Kidney epithelial cell (primary cell): ENCODE data around the gene BCOR. TPM values are rescaled to one million over a fixed set of nuclear protein-coding genes. Genes with fewer than 3 reads are reported as not detected.

Experiments used
- DNase-seq: peaks from one replicate; pipeline ENCODE4 v3.0.0-alpha.2; 2010; ENCODE audit warnings: low read depth
- H3K27me3 ChIP-seq: 2 replicates; pipeline ENCODE4 v1.6.0; 2011; ENCODE audit warnings: low read length; ENCODE audit not compliant: control insufficient read depth, insufficient read depth
- H3K36me3 ChIP-seq: 2 replicates; pipeline ENCODE4 v1.5.1; 2011; ENCODE audit warnings: low read length; ENCODE audit not compliant: control insufficient read depth, insufficient read depth
- H3K4me3 ChIP-seq: 2 replicates; pipeline ENCODE4 v1.5.1; 2011; ENCODE audit warnings: low read depth, mild to moderate bottlenecking, control low read depth, low read length
- CTCF ChIP-seq: IDR thresholded peaks from 2 replicates; pipeline ENCODE4 v1.5.1; 2011; ENCODE audit warnings: mild to moderate bottlenecking, moderate library complexity, low read length, control low read depth, inconsistent platforms; ENCODE audit not compliant: insufficient read depth, poor library complexity, severe bottlenecking
- total RNA-seq: library from RNA; depleted of rRNA; stranded (reverse); fragments of >200 nt; gene quantifications from 2 replicates; pipeline ENCODE4 v1.2.3, GENCODE V29; 2015

The BCOR gene
- total RNA-seq, 1 donor from 2014 or later = 29.5 TPM

- no peaks in the 10 kb centered on the region for H3K36me3 ChIP-seq
- no peak for TF ChIP-seq CTCF
These were observed 29.7 kb downstream of the BCOR start for GRCh38 chrX:40068048-40068447.

GRCh38 chrX:40066700-40067099 lies 31.1 kb downstream of the BCOR start:
- H3K4me3 ChIP-seq = no peak overlapping the region
- TF ChIP-seq CTCF = no peak
- H3K36me3 ChIP-seq = no peaks in the 10 kb centered on the region
- DNase-seq = no peak
- H3K27me3 ChIP-seq = no peaks in the 10 kb centered on the region

More at GRCh38 chrX:40068048-40068447, 29.7 kb downstream of the BCOR start:
- Histone ChIP-seq H3K4me3 (no peak overlapping the region), H3K27me3 (no peaks in the 10 kb centered on the region)
- no peak for DNase-seq

GRCh38 chrX:40065296-40066046 lies 32.3 kb downstream of the BCOR start:
- H3K4me3 ChIP-seq = no peak overlapping the region
- no peak for DNase-seq
- peaks cover 1% of the 10 kb centered on the region for H3K36me3 ChIP-seq
- H3K27me3 ChIP-seq = no peaks in the 10 kb centered on the region
- no peak for TF ChIP-seq CTCF

GRCh38 chrX:40064055-40064597 lies 33.6 kb downstream of the BCOR start:
- TF ChIP-seq CTCF = no peak
- no peak overlapping the region for H3K4me3 ChIP-seq
- no peaks in the 10 kb centered on the region for H3K27me3 ChIP-seq
- DNase-seq = no peak
- peaks cover 1% of the 10 kb centered on the region for H3K36me3 ChIP-seq

- H3K27me3 ChIP-seq = no peaks in the 10 kb centered on the region
- TF ChIP-seq CTCF = no peak
- DNase-seq = no peak
- peaks cover 1% of the 10 kb centered on the region for H3K36me3 ChIP-seq
- H3K4me3 ChIP-seq = no peak overlapping the region
These were observed 34.2 kb downstream of the BCOR start for GRCh38 chrX:40063555-40063954.
